Caco-2 (cell line): ENCODE measurements around the gene PTK7. TPM values are rescaled to one million over a fixed set of nuclear protein-coding genes. Genes with fewer than 3 reads are reported as not detected.

Source experiments
- BruUV-seq: library from RNA; stranded (reverse); fragments of 400-500 nt; replicated peaks from 2 replicates; lab custom pipeline; 2021; lab: Mats Ljungman, UMichigan
- CTCF ChIA-PET: fragments of 300-600 bp; sonication (Branson Sonifier 250); formaldehyde crosslinking; loops from one replicate; lab custom pipeline; 2022; ENCODE audit warnings: antibody characterized with exemption; lab: Charles Lee
- POLR2A ChIA-PET: fragments of 300-600 bp; sonication (Branson Sonifier 250); formaldehyde crosslinking; loops from one replicate; lab custom pipeline; 2022; ENCODE audit warnings: antibody characterized with exemption; lab: Charles Lee
- DNase-seq, 2 experiments: peaks; one replicate each; pipeline versions ENCODE4 v3.0.0 to v3.0.0-alpha.2; 2020 to 2022
- H3K27me3 ChIP-seq: replicated peaks from 2 replicates; pipeline ENCODE4 v1.6.0; 2011; ENCODE audit warnings: low read length; ENCODE audit not compliant: control insufficient read depth, insufficient read depth
- H3K36me3 ChIP-seq: 2 replicates; pipeline ENCODE4 v1.5.1; 2011; ENCODE audit warnings: low read length; ENCODE audit not compliant: control insufficient read depth, insufficient read depth
- H3K4me1 ChIP-seq: fragments of 250-450 bp; sonication (Bioruptor Pico); 2 replicates; pipeline ENCODE4 v1.5.1; 2020; ENCODE audit warnings: mild to moderate bottlenecking
- H3K4me3 ChIP-seq: 2 replicates; pipeline ENCODE4 v1.5.1; 2011; ENCODE audit warnings: low read depth, mild to moderate bottlenecking, control low read depth, low read length
- H3K9me3 ChIP-seq: fragments of 250-450 bp; sonication (Bioruptor Pico); 2 replicates; pipeline ENCODE4 v1.5.1; 2020; ENCODE audit warnings: mild to moderate bottlenecking, moderate library complexity
- H3K27ac Mint-ChIP-seq: one replicate; pipeline ENCODE4 v1.8.0; 2022; ENCODE audit warnings: mixed read lengths; ENCODE audit not compliant: unreplicated experiment
- H3K27me3 Mint-ChIP-seq: one replicate; pipeline ENCODE4 v1.8.0; 2022; ENCODE audit warnings: mixed read lengths; ENCODE audit not compliant: insufficient read depth, unreplicated experiment
- H3K36me3 Mint-ChIP-seq: one replicate; pipeline ENCODE4 v1.8.0; 2022; ENCODE audit warnings: mild to moderate bottlenecking, mixed read lengths; ENCODE audit not compliant: insufficient read depth, unreplicated experiment
- H3K4me1 Mint-ChIP-seq: one replicate; pipeline ENCODE4 v1.8.0; 2022; ENCODE audit warnings: low read depth, mixed read lengths; ENCODE audit not compliant: unreplicated experiment
- H3K4me3 Mint-ChIP-seq: one replicate; pipeline ENCODE4 v1.8.0; 2022; ENCODE audit warnings: mild to moderate bottlenecking, moderate library complexity, mixed read lengths; ENCODE audit not compliant: unreplicated experiment
- H3K9me3 Mint-ChIP-seq: one replicate; pipeline ENCODE4 v1.8.0; 2022; ENCODE audit warnings: mixed read lengths; ENCODE audit not compliant: unreplicated experiment
- CTCF ChIP-seq, 2 experiments: fragments of 200-600 bp in 1 of 2; IDR thresholded peaks; 1 replicate in 1 of 2; 2 replicates in 1 of 2; pipeline versions ENCODE4 v1.5.1 to v1.8.0; 2011 to 2022; ENCODE audit warnings: antibody characterized with exemption in 1 of 2, control low read depth in 1 of 2, inconsistent platforms in 1 of 2, low read depth in 1 of 2, low read length in 1 of 2, mild to moderate bottlenecking in 1 of 2, moderate library complexity in 1 of 2; ENCODE audit not compliant: insufficient read depth in 1 of 2, severe bottlenecking in 1 of 2, unreplicated experiment in 1 of 2
- intact Hi-C: fragments of 100-400 bp; cut with micrococcal nuclease; formaldehyde crosslinking; loops from one replicate; pipeline ENCODE4 v1.10.0; 2022; ENCODE audit not compliant: unreplicated experiment
- total RNA-seq: library from RNA; stranded (reverse); gene quantifications from 2 replicates; pipeline ENCODE4 v1.2.3, GENCODE V29; 2022

The PTK7 gene
- total RNA-seq, 1 experiment from 2014 or later, result 180 TPM

- H3K9me3 Mint-ChIP-seq, result no peaks in the 10 kb centered on the region
- no peak overlapping the region for H3K27ac Mint-ChIP-seq
- Histone ChIP-seq H3K36me3 (peaks cover 6% of the 10 kb centered on the region), H3K4me1 (peaks cover 19% of the 10 kb centered on the region), H3K9me3 (no peaks in the 10 kb centered on the region), H3K27me3 (no peaks in the 10 kb centered on the region), H3K4me3 (no peak overlapping the region)
- H3K4me3 Mint-ChIP-seq, result no peak overlapping the region
- CTCF ChIA-PET, result no interaction called here
- BruUV-seq, result no TSS peak
- intact Hi-C loops, result no loop called here
- POLR2A ChIA-PET, result no interaction called here
- H3K36me3 Mint-ChIP-seq, result peaks cover 37% of the 10 kb centered on the region
- H3K27me3 Mint-ChIP-seq, result no peaks in the 10 kb centered on the region
- DNase-seq, result no peak
- peaks cover 27% of the 10 kb centered on the region for H3K4me1 Mint-ChIP-seq
- no peak for TF ChIP-seq CTCF (IDR thresholded peaks at IDR 0.05; ENCODE audit: insufficient read depth in 1 of 2, low read depth in 1 of 2, low read length in 1 of 2, severe bottlenecking in 1 of 2, unreplicated experiment in 1 of 2)
These were observed 13.3 kb upstream of the PTK7 start for GRCh38 chr6:43062818-43063217.

- Histone ChIP-seq H3K36me3 (peaks cover 2% of the 10 kb centered on the region), H3K9me3 (no peaks in the 10 kb centered on the region), H3K4me1 (peaks cover 5% of the 10 kb centered on the region; the same call in 1 of the 2 replicates), H3K27me3 (no peaks in the 10 kb centered on the region), H3K4me3 (no peak overlapping the region)
- no peak overlapping the region for H3K4me3 Mint-ChIP-seq
- peak; percentile 59 to 64 for DNase-seq
- no peaks in the 10 kb centered on the region for H3K9me3 Mint-ChIP-seq
- ChIA-PET POLR2A (no interaction called here), CTCF (interaction anchor here (0.7 kb wide), 1 partner anchor 38 kb away, joined by 3 read pairs; no protein-coding TSS in a partner anchor)
- no peaks in the 10 kb centered on the region for H3K27me3 Mint-ChIP-seq
- H3K27ac Mint-ChIP-seq, result no peak overlapping the region
- H3K4me1 Mint-ChIP-seq, result peaks cover 7% of the 10 kb centered on the region
- BruUV-seq, result no TSS peak
- peaks cover 6% of the 10 kb centered on the region for H3K36me3 Mint-ChIP-seq
- peak; percentile 62 to 66 for TF ChIP-seq CTCF (IDR thresholded peaks at IDR 0.05; ENCODE audit: insufficient read depth in 1 of 2, low read depth in 1 of 2, low read length in 1 of 2, severe bottlenecking in 1 of 2, unreplicated experiment in 1 of 2)
- intact Hi-C loops, result loop anchor here (1.0 kb wide), 1 partner anchor 60 kb away; no protein-coding TSS in a partner anchor
These were observed 6.0 kb upstream of the PTK7 start for GRCh38 chr6:43070028-43070632.

- peaks cover 14% of the 10 kb centered on the region for H3K36me3 Mint-ChIP-seq
- no TSS peak for BruUV-seq
- no peak overlapping the region for H3K27ac Mint-ChIP-seq
- H3K9me3 ChIP-seq, result no peaks in the 10 kb centered on the region
- no peaks in the 10 kb centered on the region for H3K27me3 ChIP-seq
- peaks cover 24% of the 10 kb centered on the region for H3K4me1 ChIP-seq
- no peak for DNase-seq
- no peaks in the 10 kb centered on the region for H3K9me3 Mint-ChIP-seq
- no peak overlapping the region for H3K4me3 ChIP-seq
- POLR2A ChIA-PET, result interaction anchor here (1.6 kb wide), 1 partner anchor 15 kb away, joined by 11 read pairs; the partner anchor contains the start of genes KLC4 and MRPL2
- H3K36me3 ChIP-seq, result peaks cover 2% of the 10 kb centered on the region; the same call in 1 of the 2 replicates
- H3K27me3 Mint-ChIP-seq, result no peaks in the 10 kb centered on the region
- intact Hi-C loops, result no loop called here
- CTCF ChIA-PET, result interaction anchor here (0.6 kb wide), 1 partner anchor 21 kb away, joined by 10 read pairs; no protein-coding TSS in a partner anchor
- no peak overlapping the region for H3K4me3 Mint-ChIP-seq
- H3K4me1 Mint-ChIP-seq, result peaks cover 17% of the 10 kb centered on the region
- no peak for TF ChIP-seq CTCF (IDR thresholded peaks at IDR 0.05; ENCODE audit: insufficient read depth in 1 of 2, low read depth in 1 of 2, low read length in 1 of 2, severe bottlenecking in 1 of 2, unreplicated experiment in 1 of 2)
These were observed 1.1 kb upstream of the PTK7 start for GRCh38 chr6:43074847-43075669.
